Measurements from ENCODE around the gene PXN. TPM values are rescaled to one million over a fixed set of nuclear protein-coding genes. Genes with fewer than 3 reads are reported as not detected.
"Not testable (repeated sequence)": the region's sequence is repeated elsewhere in the genome, so short reads cannot be mapped to it uniquely, and the experiment has no call there.

Gene PXN
- polyA plus RNA-seq, 4 donors, result 79.3 to 132 (median 115) TPM

GRCh38 chr12:120249266-120249874, 16.2 kb downstream of the PXN start:
- FAIRE-seq (no peak), DNase-seq (no peak)
- no peak overlapping the region for H3K4me3 ChIP-seq (ENCODE audit: low read depth in 1 of 3, low read length in 3 of 3)
- H3K4me1 ChIP-seq (ENCODE audit: control insufficient read depth in 3 of 3, insufficient read depth in 2 of 3, low read depth in 1 of 3, low read length in 2 of 3), result peaks cover 0 to 25% (median 7%) of the 10 kb centered on the region in 3 donors
- peaks cover 0 to 36% (median 0%) of the 10 kb centered on the region in 3 donors for H3K36me3 ChIP-seq (ENCODE audit: control insufficient read depth in 3 of 3, insufficient read depth in 2 of 3, low read depth in 1 of 3, low read length in 3 of 3)
- 57 to 83% (median 59%) methylated on average over 4 of the region's 4 CpGs for WGBS, 3 donors
- no peaks in the 10 kb centered on the region for H3K27me3 ChIP-seq (ENCODE audit: control insufficient read depth in 3 of 3, insufficient read depth in 3 of 3, low read length in 3 of 3)
- H3K27ac ChIP-seq (ENCODE audit: low read depth in 1 of 3, low read length in 2 of 3), result peak overlapping the region in 2 of 3 donors; percentile 57 to 76
- no peaks in the 10 kb centered on the region for H3K9me3 ChIP-seq (ENCODE audit: control insufficient read depth in 2 of 2, insufficient read depth in 1 of 2, low read depth in 1 of 2, low read length in 1 of 2)

GRCh38 chr12:120247621-120248030, 17.9 kb downstream of the PXN start:
- H3K4me3 ChIP-seq (ENCODE audit: low read depth in 1 of 3, low read length in 3 of 3), result no peak overlapping the region
- no peak for FAIRE-seq
- DNase-seq, result no peak
- no peaks in the 10 kb centered on the region for H3K9me3 ChIP-seq (ENCODE audit: control insufficient read depth in 2 of 2, insufficient read depth in 1 of 2, low read depth in 1 of 2, low read length in 1 of 2)
- H3K27ac ChIP-seq (ENCODE audit: low read depth in 1 of 3, low read length in 2 of 3), result peak overlapping the region in 2 of 3 donors; percentile 57 to 81
- peaks cover 0 to 40% (median 0%) of the 10 kb centered on the region in 3 donors for H3K36me3 ChIP-seq (ENCODE audit: control insufficient read depth in 3 of 3, insufficient read depth in 2 of 3, low read depth in 1 of 3, low read length in 3 of 3)
- no peaks in the 10 kb centered on the region for H3K27me3 ChIP-seq (ENCODE audit: control insufficient read depth in 3 of 3, insufficient read depth in 3 of 3, low read length in 3 of 3)
- 63 to 70% (median 64%) methylated on average over 6 of the region's 6 CpGs for WGBS, 3 donors
- peaks cover 0 to 25% (median 7%) of the 10 kb centered on the region in 3 donors for H3K4me1 ChIP-seq (ENCODE audit: control insufficient read depth in 3 of 3, insufficient read depth in 2 of 3, low read depth in 1 of 3, low read length in 2 of 3)

GRCh38 chr12:120247183-120247582, 18.3 kb downstream of the PXN start:
- peaks cover 0 to 43% (median 0%) of the 10 kb centered on the region in 3 donors for H3K36me3 ChIP-seq (ENCODE audit: control insufficient read depth in 3 of 3, insufficient read depth in 2 of 3, low read depth in 1 of 3, low read length in 3 of 3)
- H3K4me3 ChIP-seq (ENCODE audit: low read depth in 1 of 3, low read length in 3 of 3), result no peak overlapping the region
- DNase-seq (no peak), FAIRE-seq (no peak)
- no peaks in the 10 kb centered on the region for H3K27me3 ChIP-seq (ENCODE audit: control insufficient read depth in 3 of 3, insufficient read depth in 3 of 3, low read length in 3 of 3)
- WGBS, 3 donors, result 64 to 80% (median 75%) methylated on average over 3 of the region's 3 CpGs
- H3K9me3 ChIP-seq (ENCODE audit: control insufficient read depth in 2 of 2, insufficient read depth in 1 of 2, low read depth in 1 of 2, low read length in 1 of 2), result no peaks in the 10 kb centered on the region
- H3K27ac ChIP-seq (ENCODE audit: low read depth in 1 of 3, low read length in 2 of 3), result peak overlapping the region in 1 of 3 donors; percentile 81
- peaks cover 0 to 25% (median 7%) of the 10 kb centered on the region in 3 donors for H3K4me1 ChIP-seq (ENCODE audit: control insufficient read depth in 3 of 3, insufficient read depth in 2 of 3, low read depth in 1 of 3, low read length in 2 of 3)

- not testable (repeated sequence) for DNase-seq; H3K9me3 ChIP-seq (ENCODE audit: control insufficient read depth in 2 of 2, insufficient read depth in 1 of 2, low read depth in 1 of 2, low read length in 1 of 2); H3K27ac ChIP-seq (ENCODE audit: low read depth in 1 of 3, low read length in 2 of 3); H3K27me3 ChIP-seq (ENCODE audit: control insufficient read depth in 3 of 3, insufficient read depth in 3 of 3, low read length in 3 of 3); FAIRE-seq; H3K4me3 ChIP-seq (ENCODE audit: low read depth in 1 of 3, low read length in 3 of 3)
- peaks cover 0 to 29% (median 7%) of the 10 kb centered on the region in 3 donors for H3K4me1 ChIP-seq (ENCODE audit: control insufficient read depth in 3 of 3, insufficient read depth in 2 of 3, low read depth in 1 of 3, low read length in 2 of 3)
- peaks cover 0 to 48% (median 0%) of the 10 kb centered on the region in 3 donors for H3K36me3 ChIP-seq (ENCODE audit: control insufficient read depth in 3 of 3, insufficient read depth in 2 of 3, low read depth in 1 of 3, low read length in 3 of 3)
- 71 to 80% (median 72%) methylated on average over 5 of the region's 5 CpGs for WGBS, 3 donors
Measured at GRCh38 chr12:120246705-120247104, 18.8 kb downstream of the PXN start.

- DNase-seq (no peak), FAIRE-seq (no peak)
- H3K27ac ChIP-seq (ENCODE audit: low read depth in 1 of 3, low read length in 2 of 3), result peak overlapping the region in 1 of 3 donors; percentile 1
- no peaks in the 10 kb centered on the region for H3K9me3 ChIP-seq (ENCODE audit: control insufficient read depth in 2 of 2, insufficient read depth in 1 of 2, low read depth in 1 of 2, low read length in 1 of 2)
- H3K4me1 ChIP-seq (ENCODE audit: control insufficient read depth in 3 of 3, insufficient read depth in 2 of 3, low read depth in 1 of 3, low read length in 2 of 3), result peaks cover 0 to 35% (median 7%) of the 10 kb centered on the region in 3 donors
- H3K4me3 ChIP-seq (ENCODE audit: low read depth in 1 of 3, low read length in 3 of 3), result no peak overlapping the region
- peaks cover 0 to 51% (median 0%) of the 10 kb centered on the region in 3 donors for H3K36me3 ChIP-seq (ENCODE audit: control insufficient read depth in 3 of 3, insufficient read depth in 2 of 3, low read depth in 1 of 3, low read length in 3 of 3)
- WGBS, 3 donors, result 74 to 87% (median 86%) methylated on average over 8 of the region's 8 CpGs
- no peaks in the 10 kb centered on the region for H3K27me3 ChIP-seq (ENCODE audit: control insufficient read depth in 3 of 3, insufficient read depth in 3 of 3, low read length in 3 of 3)
Measured at GRCh38 chr12:120242971-120243699, 22.4 kb downstream of the PXN start.

GRCh38 chr12:120242275-120242799, 23.2 kb downstream of the PXN start:
- no peak for FAIRE-seq
- H3K27ac ChIP-seq (ENCODE audit: low read depth in 1 of 3, low read length in 2 of 3), result no peak overlapping the region

GRCh38 chr12:120241561-120242274, 23.8 kb downstream of the PXN start:
- Histone ChIP-seq H3K27me3 (ENCODE audit: control insufficient read depth in 3 of 3, insufficient read depth in 3 of 3, low read length in 3 of 3) (no peaks in the 10 kb centered on the region), H3K9me3 (ENCODE audit: control insufficient read depth in 2 of 2, insufficient read depth in 1 of 2, low read depth in 1 of 2, low read length in 1 of 2) (no peaks in the 10 kb centered on the region), H3K4me1 (ENCODE audit: control insufficient read depth in 3 of 3, insufficient read depth in 2 of 3, low read depth in 1 of 3, low read length in 2 of 3) (peaks cover 0 to 38% (median 10%) of the 10 kb centered on the region in 3 donors), H3K27ac (ENCODE audit: low read depth in 1 of 3, low read length in 2 of 3) (peak overlapping the region in 1 of 3 donors; percentile 46), H3K4me3 (ENCODE audit: low read depth in 1 of 3, low read length in 3 of 3) (no peak overlapping the region), H3K36me3 (ENCODE audit: control insufficient read depth in 3 of 3, insufficient read depth in 2 of 3, low read depth in 1 of 3, low read length in 3 of 3) (peaks cover 0 to 53% (median 0%) of the 10 kb centered on the region in 3 donors)
- DNase-seq, result no peak
- WGBS, 3 donors, result 62 to 79% (median 77%) methylated on average over 9 of the region's 9 CpGs
- FAIRE-seq, result no peak

More at GRCh38 chr12:120242275-120242799, 23.2 kb downstream of the PXN start:
- DNase-seq, result no peak
- Histone ChIP-seq H3K9me3 (ENCODE audit: control insufficient read depth in 2 of 2, insufficient read depth in 1 of 2, low read depth in 1 of 2, low read length in 1 of 2) (no peaks in the 10 kb centered on the region), H3K27me3 (ENCODE audit: control insufficient read depth in 3 of 3, insufficient read depth in 3 of 3, low read length in 3 of 3) (no peaks in the 10 kb centered on the region), H3K36me3 (ENCODE audit: control insufficient read depth in 3 of 3, insufficient read depth in 2 of 3, low read depth in 1 of 3, low read length in 3 of 3) (peaks cover 0 to 56% (median 0%) of the 10 kb centered on the region in 3 donors), H3K4me1 (ENCODE audit: control insufficient read depth in 3 of 3, insufficient read depth in 2 of 3, low read depth in 1 of 3, low read length in 2 of 3) (peaks cover 0 to 38% (median 9%) of the 10 kb centered on the region in 3 donors), H3K4me3 (ENCODE audit: low read depth in 1 of 3, low read length in 3 of 3) (no peak overlapping the region)
- WGBS, 3 donors, result 70 to 91% (median 78%) methylated on average over 9 of the region's 9 CpGs

- Histone ChIP-seq H3K27ac (ENCODE audit: low read depth in 1 of 3, low read length in 2 of 3) (peak overlapping the region in 1 of 3 donors; percentile 46), H3K4me3 (ENCODE audit: low read depth in 1 of 3, low read length in 3 of 3) (no peak overlapping the region), H3K36me3 (ENCODE audit: control insufficient read depth in 3 of 3, insufficient read depth in 2 of 3, low read depth in 1 of 3, low read length in 3 of 3) (peaks cover 0 to 58% (median 0%) of the 10 kb centered on the region in 3 donors), H3K27me3 (ENCODE audit: control insufficient read depth in 3 of 3, insufficient read depth in 3 of 3, low read length in 3 of 3) (no peaks in the 10 kb centered on the region), H3K4me1 (ENCODE audit: control insufficient read depth in 3 of 3, insufficient read depth in 2 of 3, low read depth in 1 of 3, low read length in 2 of 3) (peaks cover 3 to 47% (median 13%) of the 10 kb centered on the region in 3 donors), H3K9me3 (ENCODE audit: control insufficient read depth in 2 of 2, insufficient read depth in 1 of 2, low read depth in 1 of 2, low read length in 1 of 2) (no peaks in the 10 kb centered on the region)
- WGBS, 3 donors, result 68 to 76% (median 74%) methylated on average over 5 of the region's 5 CpGs
- DNase-seq (no peak), FAIRE-seq (no peak)
Measured at GRCh38 chr12:120240495-120240833, 25.1 kb downstream of the PXN start.

Data from small intestine (tissue), 7 donors.